GM13977 (cell line): ENCODE measurements around the gene DCK.

ENCODE experiments used
- DNase-seq: peaks from one replicate; pipeline ENCODE4 v3.0.0; 2012; ENCODE audit warnings: low spot score
- in situ Hi-C: fragments of 300-500 bp; cut with MboI; formaldehyde crosslinking; loops from one replicate; pipeline ENCODE4 v1.12.0; 2022; ENCODE audit warnings: low sequenced_read_pairs, low pct_unique_long_range_greater_than_20kb, mixed read lengths, inconsistent platforms; ENCODE audit not compliant: unreplicated experiment
- TF ChIP-seq, protein P1 (sequence below): IDR thresholded peaks from 2 replicates; pipeline ENCODE4 v1.5.1; 2012; ENCODE audit warnings: mild to moderate bottlenecking, control low read depth; ENCODE audit not compliant: insufficient read depth; ENCODE audit errors: extremely low read depth, missing control alignments

DCK gene

DNA sequence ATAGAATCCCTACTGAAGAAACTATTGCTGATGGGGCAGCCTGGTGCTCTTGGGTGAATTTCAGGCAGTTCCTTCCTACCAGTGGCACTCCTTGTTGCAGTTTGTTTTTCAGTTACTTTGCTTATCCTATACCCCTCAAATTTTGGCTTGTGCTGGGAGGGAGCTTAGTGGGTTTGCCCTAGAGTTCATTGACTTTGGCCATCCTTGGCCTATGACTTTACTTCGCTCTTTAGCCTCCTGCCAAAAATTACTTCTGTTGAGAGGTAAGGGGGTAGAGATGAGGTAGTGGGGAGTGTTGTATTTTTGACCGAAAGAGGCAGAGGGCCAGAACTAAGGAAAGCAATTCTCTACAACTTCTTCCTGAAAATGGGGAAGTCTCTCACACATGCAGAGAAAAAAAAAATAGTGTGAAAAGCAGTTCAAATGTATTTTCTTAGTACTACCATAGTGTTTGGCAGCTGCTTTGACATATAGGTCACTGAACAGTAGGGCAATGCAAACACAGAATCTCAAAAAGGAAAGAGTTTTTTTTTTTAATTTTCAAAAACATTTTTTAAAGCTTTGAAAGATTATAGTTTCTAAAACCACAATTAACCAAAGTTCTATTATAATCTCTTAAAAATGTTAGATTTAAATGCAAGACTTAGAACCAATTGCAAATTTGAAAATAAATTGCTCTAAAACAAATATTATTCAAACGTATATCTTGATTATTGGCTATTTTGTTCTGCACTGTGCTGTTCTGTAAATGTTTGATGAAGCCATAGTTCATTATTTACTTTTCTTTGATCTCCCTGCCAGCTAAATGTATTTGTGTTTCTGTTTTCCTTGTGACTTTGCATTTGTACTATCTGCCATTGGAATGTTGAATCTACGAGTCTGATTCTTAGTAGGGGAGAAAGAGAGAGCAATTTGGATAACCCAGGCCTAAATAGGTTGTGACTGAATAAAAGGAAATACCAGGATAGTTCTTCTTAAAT is 73.6 kb downstream of the DCK start:
- in situ Hi-C loops: no loop called here
- TF ChIP-seq, protein P1, sequence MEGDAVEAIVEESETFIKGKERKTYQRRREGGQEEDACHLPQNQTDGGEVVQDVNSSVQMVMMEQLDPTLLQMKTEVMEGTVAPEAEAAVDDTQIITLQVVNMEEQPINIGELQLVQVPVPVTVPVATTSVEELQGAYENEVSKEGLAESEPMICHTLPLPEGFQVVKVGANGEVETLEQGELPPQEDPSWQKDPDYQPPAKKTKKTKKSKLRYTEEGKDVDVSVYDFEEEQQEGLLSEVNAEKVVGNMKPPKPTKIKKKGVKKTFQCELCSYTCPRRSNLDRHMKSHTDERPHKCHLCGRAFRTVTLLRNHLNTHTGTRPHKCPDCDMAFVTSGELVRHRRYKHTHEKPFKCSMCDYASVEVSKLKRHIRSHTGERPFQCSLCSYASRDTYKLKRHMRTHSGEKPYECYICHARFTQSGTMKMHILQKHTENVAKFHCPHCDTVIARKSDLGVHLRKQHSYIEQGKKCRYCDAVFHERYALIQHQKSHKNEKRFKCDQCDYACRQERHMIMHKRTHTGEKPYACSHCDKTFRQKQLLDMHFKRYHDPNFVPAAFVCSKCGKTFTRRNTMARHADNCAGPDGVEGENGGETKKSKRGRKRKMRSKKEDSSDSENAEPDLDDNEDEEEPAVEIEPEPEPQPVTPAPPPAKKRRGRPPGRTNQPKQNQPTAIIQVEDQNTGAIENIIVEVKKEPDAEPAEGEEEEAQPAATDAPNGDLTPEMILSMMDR: no peak
- no peak for DNase-seq

DNA sequence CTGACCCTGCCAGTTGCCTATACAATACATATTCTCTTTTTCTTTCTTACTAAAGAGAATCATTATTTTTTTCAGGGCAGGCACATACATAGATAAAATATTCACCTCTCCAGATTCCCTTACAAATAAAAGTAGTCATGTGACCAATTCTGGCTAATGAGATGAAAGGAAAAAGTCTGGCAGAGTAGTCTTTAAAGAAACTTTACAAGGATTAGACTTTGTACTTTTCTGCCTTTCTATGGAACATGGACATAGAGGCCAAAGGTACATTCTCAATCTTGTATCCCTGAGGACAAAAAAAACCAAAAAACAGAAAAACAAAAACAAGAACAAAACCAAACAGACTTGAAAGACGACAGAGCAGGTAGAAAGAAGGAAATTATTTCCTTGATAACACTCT is 75.6 kb downstream of the DCK start:
- TF ChIP-seq, protein P1: no peak
- in situ Hi-C loops: no loop called here

DNA sequence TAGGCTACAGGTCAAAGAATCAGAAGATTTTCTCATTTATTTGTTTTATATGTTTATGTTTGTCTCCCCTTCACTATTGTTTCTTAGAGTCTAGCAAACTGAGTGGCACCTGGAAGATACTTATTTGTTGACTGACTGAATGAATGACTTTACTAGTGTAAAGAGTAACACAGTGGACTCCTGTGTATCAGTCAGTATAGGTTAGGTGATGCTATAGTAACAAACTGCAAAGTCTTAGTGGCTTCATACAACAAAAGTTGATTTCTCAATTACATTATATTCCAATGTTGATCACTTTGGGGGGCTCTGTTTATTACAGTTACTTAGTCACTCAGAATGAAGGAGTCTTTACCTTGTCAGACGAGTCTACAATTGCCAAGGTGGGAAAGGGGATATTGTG is 76.6 kb downstream of the DCK start:
- DNase-seq: no peak
- TF ChIP-seq, protein P1: no peak
- in situ Hi-C loops: no loop called here

More for the DNA sequence above, 75.6 kb downstream of the DCK start:
- DNase-seq: no peak

DNA sequence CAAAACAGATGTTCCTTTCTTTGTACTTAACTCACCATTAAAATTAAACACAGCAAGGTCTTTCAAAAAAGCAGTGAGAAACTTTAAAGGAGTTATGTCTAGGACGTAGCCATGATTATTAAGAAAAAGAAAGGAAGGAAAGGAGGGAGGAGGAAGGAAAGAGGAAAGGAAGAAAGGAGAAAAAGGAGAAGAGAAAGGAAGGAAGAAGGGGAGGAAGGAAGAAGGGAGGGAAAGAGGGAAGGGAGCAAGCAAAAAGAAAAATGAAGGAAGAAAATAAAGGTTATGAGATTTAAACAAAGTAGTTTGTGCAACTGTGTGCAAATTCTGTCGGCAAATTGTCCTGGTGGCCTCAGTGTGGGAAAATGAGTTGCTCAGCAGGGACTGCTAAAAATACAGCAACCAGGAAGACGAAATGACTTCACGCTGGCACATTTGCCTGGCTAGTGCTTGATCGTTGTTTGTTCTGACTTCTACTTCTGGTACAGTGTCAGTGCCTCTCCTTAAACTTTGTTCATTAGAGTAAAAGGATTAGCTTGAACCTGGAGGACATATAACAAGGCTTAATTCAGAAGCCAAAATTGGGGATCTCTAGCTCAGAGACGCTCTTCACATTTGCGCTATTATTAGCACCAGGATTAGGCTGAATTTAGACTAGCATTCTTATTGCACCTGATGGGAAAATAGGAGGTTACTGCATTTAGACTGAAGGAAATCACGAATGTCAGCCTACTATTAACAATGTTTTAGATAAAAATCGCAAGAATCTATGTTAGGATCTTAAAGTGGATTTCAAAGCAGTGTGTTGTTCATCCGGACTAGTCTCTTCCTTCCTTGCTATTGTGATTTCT is 81.2 kb downstream of the DCK start:
- DNase-seq: no peak
- TF ChIP-seq, protein P1: no peak
- in situ Hi-C loops: no loop called here
